Esophagus muscularis mucosa (tissue), 4 donors: ENCODE data around the gene KRTAP22-2.

ENCODE experiments used
- CTCF ChIP-seq, 3 experiments: fragments of 200-600 bp in 2 of 3; fragments of 450-650 bp in 1 of 3; sonication (generic) in 2 of 3; IDR thresholded peaks; one replicate each; pipeline ENCODE4 v1.5.1; 2017 to 2019; ENCODE audit warnings: antibody characterized with exemption in 3 of 3, mild to moderate bottlenecking in 2 of 3, moderate library complexity in 1 of 3
- EP300 ChIP-seq: sonication (generic); formaldehyde crosslinking; IDR thresholded peaks from one replicate; pipeline ENCODE4 v1.6.1; 2017; ENCODE audit warnings: antibody characterized with exemption
- POLR2A ChIP-seq: fragments of 450-650 bp; IDR thresholded peaks from one replicate; pipeline ENCODE4 v1.6.1; 2017; ENCODE audit warnings: antibody characterized with exemption, moderate library complexity, mild to moderate bottlenecking, low read depth
- POLR2AphosphoS5 ChIP-seq, 2 donors: sonication (generic); formaldehyde crosslinking; IDR thresholded peaks; one replicate each; pipeline ENCODE4 v1.6.1; 2017; ENCODE audit warnings: antibody characterized with exemption in 2 of 2

GRCh38 chr21:30561264-30561895, 28.8 kb downstream of the KRTAP22-2 start, which contains the start of gene KRTAP19-7:
- TF ChIP-seq CTCF (IDR thresholded peaks at IDR 0.05) (no peak), POLR2AphosphoS5 (IDR thresholded peaks at IDR 0.05) (no peak), POLR2A (no peak), EP300 (no peak)
